ENCODE results near the gene ALG6. TPM values are rescaled to one million over a fixed set of nuclear protein-coding genes. Genes with fewer than 3 reads are reported as not detected.
"Not testable (repeated sequence)": the region's sequence is repeated elsewhere in the genome, so short reads cannot be mapped to it uniquely, and the experiment has no call there.

Gene ALG6
- total RNA-seq, 6 donors from 2014 or later, result 1.00 to 15.7 (median 9.3) TPM

- Histone ChIP-seq H3K27ac (no peak overlapping the region), H3K36me3 (peaks cover 1 to 18% (median 4%) of the 10 kb centered on the region in 4 donors), H3K9me3 (no peaks in the 10 kb centered on the region), H3K4me3 (no peak overlapping the region), H3K27me3 (no peaks in the 10 kb centered on the region), H3K4me1 (no peaks in the 10 kb centered on the region)
- TF ChIP-seq CTCF (IDR thresholded peaks at IDR 0.05), result no peak
- TF ChIP-seq POLR2A (IDR thresholded peaks at IDR 0.05), result no peak
- no peak for TF ChIP-seq POLR2AphosphoS5 (IDR thresholded peaks at IDR 0.05)
- TF ChIP-seq EP300 (IDR thresholded peaks at IDR 0.05), result no peak
- no peak for ATAC-seq (ENCODE audit: low FRiP score in 2 of 2)
- DNase-seq, result no peak
- 83 to 85% methylated on average over 3 of the region's 3 CpGs for WGBS, 2 donors
Observed at GRCh38 chr1:63414691-63415365, 47.4 kb downstream of the ALG6 start.

DNA sequence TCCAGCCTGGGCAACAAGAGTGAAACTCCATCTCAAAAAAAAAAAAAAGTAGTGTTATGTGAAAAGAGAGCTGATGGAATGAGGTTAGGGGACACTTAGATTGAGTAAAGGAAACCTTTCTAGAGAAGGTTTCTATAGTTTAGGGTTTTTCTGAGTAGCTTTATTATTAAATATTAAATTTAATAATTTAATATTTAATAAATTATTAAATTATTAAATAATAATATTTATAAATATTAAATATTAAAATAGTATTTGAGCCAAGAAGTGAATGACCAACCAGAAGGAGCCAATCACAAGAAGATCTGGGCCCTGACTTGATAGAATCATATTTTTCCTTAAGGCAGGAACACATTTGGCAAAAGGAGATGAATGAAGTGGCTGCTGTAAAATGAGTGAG lies 50.7 kb downstream of the ALG6 start:
- H3K4me1 ChIP-seq, result no peaks in the 10 kb centered on the region
- H3K4me3 ChIP-seq, result no peak overlapping the region
- no peak for DNase-seq
- H3K9me3 ChIP-seq, result no peaks in the 10 kb centered on the region
- ATAC-seq (ENCODE audit: low FRiP score in 2 of 2), result no peak
- TF ChIP-seq POLR2A (IDR thresholded peaks at IDR 0.05), result no peak
- no peak for TF ChIP-seq EP300 (IDR thresholded peaks at IDR 0.05)
- no peak for TF ChIP-seq CTCF (IDR thresholded peaks at IDR 0.05)
- TF ChIP-seq POLR2AphosphoS5 (IDR thresholded peaks at IDR 0.05), result no peak
- no peaks in the 10 kb centered on the region for H3K27me3 ChIP-seq
- no peak overlapping the region for H3K27ac ChIP-seq
- H3K36me3 ChIP-seq, result peaks cover 0 to 13% (median 2%) of the 10 kb centered on the region in 4 donors

DNA sequence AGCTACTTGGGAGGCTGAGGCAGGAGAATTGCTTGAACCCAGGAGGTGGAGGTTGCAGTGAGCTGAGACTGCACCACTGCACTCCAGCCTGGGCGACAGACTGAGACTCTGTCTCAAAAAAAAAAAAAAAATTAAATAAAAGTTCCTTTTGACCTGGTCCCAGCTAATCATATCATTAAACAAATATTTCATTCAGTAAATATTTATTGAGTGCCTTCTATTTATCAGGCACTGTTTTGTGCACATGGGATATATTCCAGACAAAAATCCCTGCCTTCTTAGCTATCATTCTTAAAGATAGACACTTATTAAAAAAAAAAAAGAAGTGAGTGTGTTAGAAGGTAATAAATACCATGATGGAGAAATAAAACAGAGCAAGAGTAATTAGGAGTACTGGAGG lies 53.3 kb downstream of the ALG6 start:
- 96 to 100% methylated on average over 1 of the region's 1 CpG for WGBS, 2 donors
- not testable (repeated sequence) for H3K9me3 ChIP-seq; H3K27ac ChIP-seq; ATAC-seq (ENCODE audit: low FRiP score in 2 of 2); DNase-seq; H3K4me1 ChIP-seq; H3K27me3 ChIP-seq; H3K36me3 ChIP-seq; H3K4me3 ChIP-seq

DNA sequence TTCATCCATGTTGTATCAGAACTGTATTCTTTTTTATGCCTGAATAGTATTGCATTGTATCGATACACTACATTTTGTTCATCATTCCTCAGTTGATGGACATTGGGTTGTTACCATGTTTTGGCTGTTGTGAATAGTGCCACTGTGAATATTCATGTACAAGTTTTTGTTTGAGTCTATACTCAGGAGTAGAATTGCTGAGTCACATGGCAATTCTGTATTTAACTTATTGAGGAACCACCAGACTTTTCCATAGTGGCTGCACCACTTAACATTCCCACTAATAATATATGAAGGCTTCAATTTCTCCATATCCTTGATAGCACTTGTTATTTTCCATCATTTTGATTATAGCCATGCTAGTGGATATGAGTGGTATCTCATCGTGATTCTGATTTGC lies 56.2 kb downstream of the ALG6 start:
- TF ChIP-seq EP300 (IDR thresholded peaks at IDR 0.05) (no peak), POLR2AphosphoS5 (IDR thresholded peaks at IDR 0.05) (no peak), CTCF (IDR thresholded peaks at IDR 0.05) (no peak), POLR2A (IDR thresholded peaks at IDR 0.05) (no peak)
- Histone ChIP-seq H3K4me1 (no peaks in the 10 kb centered on the region), H3K4me3 (no peak overlapping the region), H3K27ac (no peak overlapping the region), H3K36me3 (peaks cover 0 to 5% (median 2%) of the 10 kb centered on the region in 4 donors), H3K27me3 (no peaks in the 10 kb centered on the region), H3K9me3 (no peaks in the 10 kb centered on the region)
- DNase-seq (no peak), ATAC-seq (ENCODE audit: low FRiP score in 2 of 2) (no peak)
- 99 to 100% methylated on average over 2 of the region's 2 CpGs for WGBS, 2 donors

- Histone ChIP-seq H3K36me3 (peaks cover 0 to 21% (median 3%) of the 10 kb centered on the region in 4 donors), H3K9me3 (peaks cover 0 to 7% (median 1%) of the 10 kb centered on the region in 4 donors), H3K27ac (no peak overlapping the region), H3K27me3 (no peaks in the 10 kb centered on the region), H3K4me3 (no peak overlapping the region), H3K4me1 (no peaks in the 10 kb centered on the region)
- no peak for TF ChIP-seq POLR2A (IDR thresholded peaks at IDR 0.05)
- TF ChIP-seq CTCF (IDR thresholded peaks at IDR 0.05), result no peak
- no peak for TF ChIP-seq POLR2AphosphoS5 (IDR thresholded peaks at IDR 0.05)
- no peak for TF ChIP-seq EP300 (IDR thresholded peaks at IDR 0.05)
- DNase-seq (no peak), ATAC-seq (ENCODE audit: low FRiP score in 2 of 2) (no peak)
Observed at GRCh38 chr1:63428815-63429214, 61.4 kb downstream of the ALG6 start.
